Measurements from ENCODE around the gene LIPA. TPM values are rescaled to one million over a fixed set of nuclear protein-coding genes. Genes with fewer than 3 reads are reported as not detected.
"Not testable (repeated sequence)": the region's sequence is repeated elsewhere in the genome, so short reads cannot be mapped to it uniquely, and the experiment has no call there.

LIPA gene
- 19.9 and 20.1 TPM in 2 replicates for total RNA-seq

DNA sequence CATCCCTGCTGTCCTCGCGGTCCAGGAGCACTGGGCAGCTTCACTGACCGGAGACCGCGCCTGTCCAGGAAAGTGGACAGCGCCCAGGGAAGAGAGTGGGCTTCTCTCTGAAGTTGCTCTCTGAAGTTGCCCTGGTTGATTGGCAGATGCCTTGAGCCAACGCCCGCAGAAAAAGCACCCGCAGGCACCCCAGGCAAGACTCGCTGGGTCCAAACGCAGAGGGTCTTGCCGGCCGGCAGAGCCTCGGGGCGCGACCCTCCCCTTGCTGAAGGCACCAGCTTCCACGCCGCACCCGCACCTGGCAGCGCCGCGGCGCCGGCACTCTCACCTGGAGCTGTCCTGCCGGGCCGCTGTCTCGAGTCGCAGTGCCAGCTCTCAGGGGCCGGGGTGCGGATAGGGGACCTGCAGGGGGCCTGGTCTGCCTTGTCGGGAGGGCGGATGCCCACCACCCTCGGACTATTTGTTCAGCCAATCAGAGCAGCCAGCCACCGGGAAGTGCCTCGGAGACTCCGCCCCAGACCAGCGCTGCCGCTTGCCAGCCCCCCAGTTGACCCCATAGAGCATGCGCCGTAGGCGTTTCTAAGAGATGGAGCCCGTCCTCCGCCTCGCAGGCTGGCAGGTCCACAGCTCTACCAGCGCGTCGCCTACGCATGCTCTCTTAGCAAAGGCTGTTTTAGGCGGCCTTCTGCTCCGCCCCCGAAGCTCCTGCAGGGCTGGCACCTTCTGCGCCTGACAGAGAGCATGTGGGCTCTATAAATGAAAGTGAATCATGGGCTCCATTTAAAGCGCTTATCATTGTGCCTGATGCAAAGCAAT is at the start of gene LIPA:
Gene LIPA, minus strand, starts transcription at position 367 of the 816 bp plus-strand sequence. CDS start 4,127 bp downstream, outside the sequence.
- intact Hi-C loops (cut with micrococcal nuclease) = loop anchor here (2.0 to 5.0 kb wide), 4 partner anchors 35 to 449 kb away; partner anchors contain the start of genes IFIT5 and KIF20B

DNA sequence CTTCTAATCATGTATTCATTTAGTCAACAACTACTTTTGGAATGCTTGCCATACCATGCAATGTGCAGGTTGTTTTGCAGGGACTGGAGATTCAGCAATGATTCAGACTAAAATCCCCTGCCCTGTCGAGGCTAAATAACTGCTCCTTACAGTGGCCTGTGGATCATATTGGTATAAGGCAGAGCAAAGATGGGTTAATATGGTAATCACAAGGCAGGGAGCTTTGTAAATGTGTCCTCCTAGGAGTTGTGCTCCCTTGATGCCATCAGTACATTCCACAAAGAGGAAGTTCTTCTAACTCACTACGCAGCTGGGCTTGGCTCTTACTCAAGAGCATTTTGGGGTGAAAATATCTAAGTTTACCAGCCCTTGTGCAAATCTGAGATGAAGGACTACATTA is 49.7 kb upstream of the LIPA start:
- intact Hi-C loops (cut with micrococcal nuclease) = loop anchor here (1.0 kb wide), 2 partner anchors 31 to 91 kb away; partner anchors contain the start of gene IFIT1

DNA sequence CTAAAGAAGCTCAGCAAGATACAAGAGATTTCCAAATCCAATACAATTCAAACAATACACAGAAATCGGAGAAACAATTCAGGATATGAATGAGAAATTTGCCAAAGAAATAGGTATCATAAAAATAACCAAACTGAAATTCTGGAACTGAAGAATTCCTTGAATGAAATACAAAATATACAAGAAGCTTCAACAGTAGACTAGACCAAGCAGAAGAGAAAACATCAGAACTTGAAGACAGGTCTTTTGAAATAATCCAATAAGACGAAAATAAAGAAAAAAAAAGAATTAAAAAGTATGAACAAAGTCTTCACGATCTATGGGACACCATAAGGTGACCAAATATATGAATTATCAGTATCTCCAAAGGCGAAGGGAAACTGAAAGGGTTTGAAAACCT is 47.5 kb upstream of the LIPA start:
- intact Hi-C loops (cut with micrococcal nuclease) = no loop called here

DNA sequence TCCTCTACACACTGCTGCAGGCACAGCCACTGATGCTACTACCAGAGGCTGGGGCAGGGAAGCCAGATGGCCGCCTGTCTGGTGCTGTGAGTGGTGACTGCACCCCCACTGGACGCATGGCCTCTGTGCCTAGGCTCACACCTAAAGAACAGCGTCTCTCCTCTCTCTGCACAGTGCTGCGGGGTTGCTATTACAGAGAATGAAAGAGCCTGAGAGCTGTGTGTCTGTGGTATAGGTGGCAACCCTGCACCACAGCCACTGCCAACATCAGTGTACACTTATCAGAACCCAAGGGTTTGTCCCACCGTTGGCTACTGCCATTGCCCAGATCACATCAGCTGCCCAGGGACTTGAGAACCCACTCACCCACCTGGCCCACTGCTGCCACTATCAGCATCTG is 46.2 kb upstream of the LIPA start:
- intact Hi-C loops (cut with micrococcal nuclease) = no loop called here

DNA sequence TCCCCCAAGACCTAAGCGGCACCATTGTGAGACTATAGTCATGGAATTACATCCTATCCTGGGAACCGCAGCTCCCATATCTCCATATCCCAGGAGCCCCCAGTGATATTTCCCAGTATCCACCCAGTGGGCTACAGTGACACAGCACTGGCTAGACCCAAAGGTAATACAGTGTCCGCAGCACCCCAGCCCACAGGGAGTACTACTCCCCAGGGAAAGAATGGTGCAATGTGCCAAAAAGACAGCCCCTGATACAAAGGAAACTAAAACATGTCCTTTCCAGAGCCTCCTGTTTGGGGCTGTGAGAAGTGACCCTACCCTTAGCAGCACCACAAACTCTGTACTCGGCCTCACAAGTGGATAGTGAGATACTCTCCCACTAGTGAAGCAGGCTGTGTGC is 45.8 kb upstream of the LIPA start:
- intact Hi-C loops (cut with micrococcal nuclease) = no loop called here

DNA sequence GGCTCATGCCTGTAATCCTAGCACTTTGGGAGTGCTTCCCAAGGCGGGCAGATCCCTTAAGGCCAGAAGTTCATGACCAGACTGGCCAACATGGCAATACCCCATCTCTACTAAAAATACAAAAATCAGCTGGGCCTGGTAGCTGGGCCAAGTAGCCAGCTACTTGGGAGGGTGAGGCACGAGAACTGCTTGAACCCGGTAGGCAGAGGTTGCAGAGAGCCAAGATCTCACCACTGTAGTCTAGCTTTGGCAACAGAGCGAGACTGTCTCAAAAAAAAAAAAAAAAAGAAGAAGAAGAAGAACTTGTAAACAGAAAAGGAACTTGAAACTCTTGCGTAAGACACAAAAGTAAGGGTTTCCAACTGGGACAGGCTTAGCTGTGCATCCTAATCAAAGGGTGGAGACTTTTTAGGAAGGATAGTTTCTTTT is 44.7 kb upstream of the LIPA start:
- intact Hi-C loops (cut with micrococcal nuclease) = no loop called here

DNA sequence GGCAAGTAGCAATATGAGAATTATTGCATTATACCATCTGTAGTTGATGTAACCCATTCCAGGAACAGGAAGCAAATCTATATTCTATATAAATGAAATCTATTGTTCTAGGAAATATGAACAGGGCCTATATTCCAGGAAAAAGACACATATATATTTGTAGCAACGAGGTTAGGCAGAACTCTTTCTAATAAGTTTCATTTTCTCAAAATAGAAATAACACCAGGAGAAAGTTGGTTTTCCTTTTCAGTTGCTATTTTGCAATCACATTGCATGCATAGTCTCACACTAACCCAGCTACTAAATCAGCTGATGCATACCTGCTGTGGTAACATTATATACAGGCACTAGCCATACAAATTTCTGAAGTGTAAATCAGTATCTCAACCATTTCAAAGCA is 44.0 kb upstream of the LIPA start:
- intact Hi-C loops (cut with micrococcal nuclease) = no loop called here

DNA sequence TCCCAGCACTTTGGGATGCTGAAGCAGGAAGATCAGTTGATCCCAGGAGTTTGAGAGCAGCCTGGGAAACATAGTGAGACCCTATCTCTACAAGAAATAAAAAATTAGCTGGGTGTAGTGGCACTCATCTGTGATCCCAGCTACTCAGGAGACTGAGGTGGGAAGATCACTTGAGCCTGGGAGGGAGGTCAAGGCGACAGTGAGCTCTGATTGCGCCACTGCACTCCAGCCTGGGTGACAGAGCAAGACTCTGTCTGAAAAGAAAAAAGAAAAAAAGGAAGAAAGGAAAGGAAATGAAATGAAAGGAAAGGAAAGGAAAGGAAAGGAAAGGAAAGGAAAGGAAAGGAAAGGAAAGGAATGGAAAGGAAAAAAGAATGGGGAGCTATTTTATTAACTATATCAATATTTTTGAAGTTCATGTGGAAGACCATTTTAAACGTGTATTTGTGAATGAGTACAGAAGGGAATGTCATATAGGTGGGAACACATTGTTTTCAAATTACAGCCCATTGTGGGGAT is 43.2 kb upstream of the LIPA start:
- intact Hi-C loops (cut with micrococcal nuclease) = no loop called here

DNA sequence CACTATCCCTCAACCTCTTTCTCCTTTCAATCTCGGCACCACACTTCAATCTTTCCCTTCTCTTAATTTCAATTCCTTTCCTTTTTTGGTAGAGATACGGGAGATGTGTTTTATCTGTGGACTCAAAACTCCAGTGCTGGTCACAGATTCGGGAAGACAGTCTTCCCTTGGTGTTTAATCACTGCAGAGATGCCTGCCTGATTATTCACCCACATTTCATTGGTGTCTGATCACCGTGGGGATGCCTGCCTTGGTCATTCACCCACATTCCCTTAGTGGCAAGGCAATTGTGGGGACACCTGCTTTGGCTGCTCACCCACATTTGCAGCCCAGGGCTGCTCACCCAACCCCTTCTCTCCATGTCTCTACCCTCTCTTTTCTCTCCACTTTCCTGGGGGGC is 33.7 kb upstream of the LIPA start:
- intact Hi-C loops (cut with micrococcal nuclease) = not testable (repeated sequence)

DNA sequence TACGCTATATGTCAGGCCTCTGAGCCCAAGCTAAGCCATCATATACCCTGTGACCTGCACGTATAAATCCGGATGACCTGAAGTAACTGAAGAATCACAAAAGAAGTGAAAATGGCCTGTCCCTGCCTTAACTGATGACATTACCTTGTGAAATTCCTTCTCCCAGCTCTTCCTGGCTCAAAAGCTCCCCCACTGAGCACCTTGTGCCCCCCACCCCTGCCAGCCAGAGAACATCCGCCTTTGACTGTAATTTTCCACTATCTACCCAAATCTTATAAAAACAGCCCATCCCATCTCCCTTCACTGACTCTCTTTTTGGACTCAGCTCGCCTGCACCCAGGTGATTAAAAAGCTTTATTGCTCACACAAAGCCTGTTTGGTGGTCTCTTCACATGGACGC is 33.1 kb upstream of the LIPA start:
- intact Hi-C loops (cut with micrococcal nuclease) = not testable (repeated sequence)

DNA sequence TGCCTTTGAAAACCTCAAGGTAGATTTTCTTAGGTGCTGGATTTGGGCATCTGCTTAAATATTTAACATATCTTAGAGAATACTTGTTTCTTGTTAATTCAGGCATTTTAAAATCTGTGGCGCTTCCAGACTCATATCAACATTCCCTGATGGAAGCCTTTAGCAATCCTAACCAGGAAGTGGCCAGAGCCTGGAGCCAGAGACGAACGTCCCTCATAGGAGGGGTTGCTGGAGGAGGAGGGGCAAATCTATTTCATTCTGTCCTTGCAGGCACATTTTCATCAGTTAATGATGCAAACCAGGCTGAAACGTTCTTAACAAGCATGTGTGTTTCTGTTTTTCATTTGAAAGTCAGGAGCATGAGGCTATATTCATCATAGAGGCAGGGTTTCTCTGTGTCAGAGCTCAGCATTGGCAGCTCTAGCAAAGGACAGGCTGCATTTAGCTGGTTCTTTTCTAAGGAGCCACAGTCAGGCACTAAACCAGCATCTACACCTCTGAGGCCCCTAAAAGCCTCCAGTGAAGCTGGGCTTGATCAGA is 32.4 kb upstream of the LIPA start:
- intact Hi-C loops (cut with micrococcal nuclease) = no loop called here

DNA sequence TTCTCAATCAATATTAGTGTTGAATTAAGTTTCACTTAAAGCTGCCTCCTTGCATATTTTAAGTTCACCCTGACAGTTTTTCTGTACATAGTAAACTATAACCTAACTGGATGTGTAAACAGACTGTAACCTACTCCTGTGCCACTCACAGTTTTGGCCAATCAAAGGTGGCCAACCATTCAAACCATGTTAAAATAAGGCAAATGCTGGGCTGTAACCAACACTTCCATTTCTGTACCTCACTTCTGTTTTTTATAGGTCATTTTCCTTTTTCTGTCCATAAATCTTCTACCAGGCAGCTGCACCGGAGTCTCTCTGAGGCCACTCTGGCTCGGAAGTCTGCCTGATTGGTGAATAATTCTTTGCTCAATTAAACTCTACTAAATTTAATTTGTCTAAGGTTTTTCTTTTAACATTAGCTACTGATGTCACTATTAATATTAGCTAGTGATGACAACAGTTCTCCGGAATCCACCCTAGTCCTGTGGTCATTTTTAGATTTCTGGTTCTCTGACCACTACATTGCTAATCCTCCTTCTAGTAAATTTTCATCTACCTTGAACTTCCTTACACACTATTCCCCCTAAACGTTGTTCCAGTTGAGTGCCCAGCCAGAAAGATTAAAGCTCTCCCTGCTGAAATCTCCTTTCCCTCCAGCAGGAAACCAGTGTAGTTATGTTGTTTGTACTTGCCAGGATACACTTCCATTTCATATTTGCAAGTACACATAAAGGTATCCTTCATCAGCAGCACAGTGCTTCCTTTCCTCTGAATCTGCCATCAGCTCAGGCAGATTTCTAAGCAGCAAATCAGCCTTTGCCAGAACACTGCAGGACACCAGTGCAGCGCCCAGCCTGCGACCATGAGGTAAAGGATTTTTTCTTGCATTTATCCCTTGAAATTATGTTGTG is 31.7 kb upstream of the LIPA start:
- intact Hi-C loops (cut with micrococcal nuclease) = no loop called here

DNA sequence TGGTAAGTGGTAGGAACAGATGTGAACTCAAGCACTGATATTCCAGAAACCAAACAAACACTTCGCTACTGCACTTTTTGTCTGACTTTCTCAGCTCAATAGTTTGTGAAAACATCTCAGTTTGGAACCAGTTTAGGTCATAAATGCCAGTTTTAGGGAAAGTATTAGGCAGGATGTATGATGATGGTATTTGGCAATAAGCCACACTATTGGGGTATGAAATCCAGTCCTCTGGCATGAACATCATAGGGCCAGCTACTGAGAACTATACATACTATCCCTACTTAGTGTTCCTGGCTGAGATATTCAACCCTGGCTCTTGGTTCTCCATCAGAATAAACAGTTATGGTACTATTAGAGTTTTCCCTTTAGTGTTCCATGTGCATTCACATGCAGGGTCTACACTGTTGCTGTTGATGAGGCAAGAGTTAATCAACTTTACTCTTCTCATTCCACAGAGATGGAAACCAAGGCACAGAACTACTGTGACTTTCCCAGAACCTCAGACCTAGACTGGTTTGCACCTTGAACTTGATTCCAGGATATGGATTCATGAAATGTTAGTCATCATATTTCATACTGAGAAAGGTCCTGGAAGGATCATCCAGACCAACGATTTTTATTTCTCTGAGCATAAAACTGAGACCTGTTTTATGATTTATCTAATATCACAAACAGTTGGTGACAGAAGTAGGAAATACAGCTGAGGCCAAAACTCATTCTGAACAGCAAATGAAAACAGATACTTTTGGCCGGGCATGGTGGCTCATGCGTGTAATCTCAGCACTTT is 30.2 kb upstream of the LIPA start:
- intact Hi-C loops (cut with micrococcal nuclease) = no loop called here

DNA sequence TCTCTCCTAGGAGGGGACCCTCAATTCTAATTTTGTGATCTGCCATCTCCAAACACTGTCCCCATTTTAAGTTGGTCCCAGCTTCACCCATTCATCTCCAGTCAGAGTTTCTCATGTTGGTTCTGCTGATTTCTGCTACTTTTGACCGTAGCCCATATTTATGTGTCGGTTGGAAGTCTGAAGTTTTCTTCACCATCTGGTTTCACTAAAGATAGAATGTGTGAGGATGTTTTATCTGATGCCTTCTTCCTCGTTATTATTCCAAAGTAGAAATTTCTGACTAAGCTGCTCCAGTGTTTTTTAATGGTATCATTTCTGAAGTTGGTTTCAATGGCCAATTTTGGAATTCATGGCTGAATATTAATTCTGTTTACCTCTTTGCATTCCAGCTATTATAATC is 28.9 kb upstream of the LIPA start:
- intact Hi-C loops (cut with micrococcal nuclease) = no loop called here

DNA sequence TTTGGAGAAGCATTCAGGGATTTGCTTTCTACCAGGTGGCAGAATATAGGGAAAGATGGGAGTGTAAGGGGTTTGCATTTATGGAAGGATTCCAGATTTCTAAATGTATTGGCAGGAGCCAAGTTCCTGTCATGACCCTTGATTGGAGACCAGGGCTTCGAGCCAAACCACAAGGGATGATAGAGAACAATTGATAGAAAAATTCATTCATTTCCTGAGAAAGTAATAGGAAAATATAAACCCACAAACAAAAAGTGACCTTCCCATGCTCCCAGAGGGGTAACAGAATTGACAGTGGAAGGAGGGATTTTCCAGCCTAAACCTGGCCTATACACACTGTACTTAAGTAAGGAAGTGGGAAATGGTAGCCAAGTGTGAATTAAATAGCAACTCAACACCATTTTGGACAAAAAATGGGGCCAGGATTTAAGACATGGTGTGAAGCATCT is 27.9 kb upstream of the LIPA start:
- intact Hi-C loops (cut with micrococcal nuclease) = no loop called here

DNA sequence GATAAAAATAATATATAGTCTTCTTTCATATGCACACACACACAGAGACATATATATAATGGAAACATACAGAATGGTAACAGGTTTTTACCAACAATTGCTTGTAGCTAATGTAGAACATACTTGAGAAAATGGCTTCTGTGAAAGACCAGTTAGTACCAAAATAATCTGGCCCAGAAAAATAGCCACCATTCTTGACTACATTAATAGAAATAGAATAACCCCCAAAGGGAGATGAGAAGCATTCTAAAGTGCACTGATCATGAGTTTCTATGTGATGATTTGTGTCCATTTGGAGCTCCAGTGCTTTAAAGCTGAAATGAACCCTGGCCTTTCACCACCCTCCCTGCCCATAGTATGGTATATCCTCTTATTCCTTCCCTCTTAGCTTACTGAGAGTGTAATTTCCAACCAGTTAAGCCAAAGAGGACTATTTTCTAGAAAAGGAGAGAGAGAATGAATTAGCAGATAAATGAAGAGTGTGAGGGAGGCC is 27.4 kb upstream of the LIPA start:
- intact Hi-C loops (cut with micrococcal nuclease) = no loop called here

DNA sequence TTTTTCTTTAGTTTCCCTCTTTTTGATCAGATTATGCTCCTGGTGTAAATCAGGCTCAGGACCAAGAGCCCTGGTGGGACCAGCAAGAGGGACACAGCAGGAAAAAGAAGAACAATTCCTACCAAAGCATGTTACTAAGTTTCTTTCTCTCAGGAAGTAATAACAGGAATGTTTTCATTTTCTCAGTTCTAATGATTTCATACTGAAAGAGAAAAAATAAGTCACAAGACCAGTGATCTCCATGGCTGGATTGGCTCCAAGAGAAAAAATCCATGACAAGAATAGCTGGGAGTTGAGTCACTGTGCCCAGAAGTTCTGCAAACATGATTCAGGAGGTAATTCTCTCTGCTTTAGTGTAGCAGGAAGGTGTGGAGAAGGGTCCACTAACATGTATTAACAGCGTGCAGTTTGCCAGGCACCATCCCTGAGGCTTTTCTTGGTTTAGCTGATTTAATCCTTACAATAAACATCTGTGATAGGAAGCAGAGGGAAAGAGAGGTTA is 26.5 kb upstream of the LIPA start:
- intact Hi-C loops (cut with micrococcal nuclease) = no loop called here

DNA sequence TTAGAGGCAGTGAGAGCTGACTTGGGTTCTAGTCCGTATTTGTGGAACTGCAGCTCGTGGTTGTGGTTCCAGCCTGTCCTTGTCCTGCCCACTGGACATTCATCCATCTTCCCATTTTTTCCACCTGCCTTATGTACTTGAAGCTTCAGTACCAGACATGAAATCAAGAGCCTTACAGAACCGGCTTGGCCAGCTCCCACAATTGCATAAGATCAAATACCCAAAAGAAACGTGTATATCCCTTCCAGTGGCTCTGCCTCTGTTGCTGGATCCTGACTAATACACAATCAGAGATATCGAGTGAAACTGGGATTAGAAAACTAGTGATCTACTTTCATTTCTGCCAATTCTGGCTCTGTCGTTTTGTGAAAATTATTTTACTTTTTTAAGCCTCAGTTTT is 23.8 kb upstream of the LIPA start:
- intact Hi-C loops (cut with micrococcal nuclease) = no loop called here

DNA sequence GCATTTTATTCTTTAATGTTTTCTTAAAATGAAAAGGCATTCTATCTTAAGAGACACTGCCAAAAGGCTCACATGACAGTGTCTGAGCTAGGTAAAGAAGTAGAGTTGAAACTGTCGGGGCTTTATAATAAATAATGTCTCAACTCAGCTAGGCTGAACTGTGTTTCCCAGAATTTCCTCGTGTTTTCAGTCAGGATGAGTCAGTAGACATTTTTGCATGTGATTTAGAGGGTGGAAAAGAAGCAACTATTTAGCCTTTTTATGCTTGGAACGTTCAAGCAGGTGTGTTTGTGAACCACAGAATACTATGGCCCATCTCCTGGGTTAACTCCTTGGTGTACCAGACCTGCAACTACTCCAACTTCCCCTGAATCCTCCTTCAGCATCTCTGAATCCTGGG is 23.4 kb upstream of the LIPA start:
- intact Hi-C loops (cut with micrococcal nuclease) = no loop called here

DNA sequence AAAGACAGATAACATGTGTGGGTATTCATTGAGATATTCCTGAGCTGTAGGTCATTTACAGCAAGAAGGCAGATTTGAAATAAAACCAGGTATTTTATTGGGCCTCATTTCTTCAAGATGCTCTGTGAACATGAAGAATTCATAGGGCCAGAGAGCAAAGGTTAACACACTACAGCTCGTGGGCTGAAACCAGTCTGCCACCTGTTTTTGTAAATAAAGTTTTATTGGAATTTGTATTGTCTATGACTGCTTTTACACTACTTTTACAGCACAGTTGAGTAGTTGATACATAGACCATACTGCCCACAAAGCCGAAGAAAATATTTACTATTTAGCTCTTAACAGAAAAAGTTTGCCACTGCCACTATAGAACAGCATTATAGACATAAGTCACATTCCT is 22.1 kb upstream of the LIPA start:
- intact Hi-C loops (cut with micrococcal nuclease) = no loop called here
